ENCODE data around the gene CD48. TPM values are rescaled to one million over a fixed set of nuclear protein-coding genes. Genes with fewer than 3 reads are reported as not detected.

CD48 gene
- total and polyA plus RNA-seq, 2 experiments from 2014 or later = not detected

- Histone ChIP-seq H3K9me3 (ENCODE audit: low read depth) (no peaks in the 10 kb centered on the region), H3K4me3 (no peak overlapping the region), H3K27ac (no peak overlapping the region), H3K9ac (no peak overlapping the region), H3K4me2 (ENCODE audit: unreplicated experiment) (no peak overlapping the region), H4K20me1 (ENCODE audit: insufficient read depth) (no peaks in the 10 kb centered on the region), H3K79me2 (ENCODE audit: insufficient read depth) (no peaks in the 10 kb centered on the region), H3K36me3 (ENCODE audit: low read depth) (no peaks in the 10 kb centered on the region), H3K27me3 (replicated peaks; ENCODE audit: insufficient read depth) (no peaks in the 10 kb centered on the region), H3F3A (ENCODE audit: insufficient read depth) (no peaks in the 10 kb centered on the region), H3K4me1 (ENCODE audit: insufficient read depth) (no peaks in the 10 kb centered on the region), H2AFZ (no peak overlapping the region), H3K9me2 (ENCODE audit: insufficient read depth) (no peaks in the 10 kb centered on the region)
- TF ChIP-seq EZH2phosphoT487 (IDR thresholded peaks at IDR 0.05; ENCODE audit: insufficient read depth, low read depth) = no peak
- no peak for TF ChIP-seq EZH2 (IDR thresholded peaks at IDR 0.05; ENCODE audit: insufficient read depth, poor library complexity, severe bottlenecking)
- WGBS, 2 experiments (ENCODE audit: low coverage in 1 of 2, low lambda C conversion rate in 2 of 2, missing lambda C conversion rate in 2 of 2) = 14 to 31% methylated on average over 2 of the region's 2 CpGs
- in situ Hi-C loops (cut with MboI) = no loop called here
- no peak for DNase-seq
Observed at GRCh38 chr1:160756849-160757201, 45.2 kb upstream of the CD48 start.

DNA sequence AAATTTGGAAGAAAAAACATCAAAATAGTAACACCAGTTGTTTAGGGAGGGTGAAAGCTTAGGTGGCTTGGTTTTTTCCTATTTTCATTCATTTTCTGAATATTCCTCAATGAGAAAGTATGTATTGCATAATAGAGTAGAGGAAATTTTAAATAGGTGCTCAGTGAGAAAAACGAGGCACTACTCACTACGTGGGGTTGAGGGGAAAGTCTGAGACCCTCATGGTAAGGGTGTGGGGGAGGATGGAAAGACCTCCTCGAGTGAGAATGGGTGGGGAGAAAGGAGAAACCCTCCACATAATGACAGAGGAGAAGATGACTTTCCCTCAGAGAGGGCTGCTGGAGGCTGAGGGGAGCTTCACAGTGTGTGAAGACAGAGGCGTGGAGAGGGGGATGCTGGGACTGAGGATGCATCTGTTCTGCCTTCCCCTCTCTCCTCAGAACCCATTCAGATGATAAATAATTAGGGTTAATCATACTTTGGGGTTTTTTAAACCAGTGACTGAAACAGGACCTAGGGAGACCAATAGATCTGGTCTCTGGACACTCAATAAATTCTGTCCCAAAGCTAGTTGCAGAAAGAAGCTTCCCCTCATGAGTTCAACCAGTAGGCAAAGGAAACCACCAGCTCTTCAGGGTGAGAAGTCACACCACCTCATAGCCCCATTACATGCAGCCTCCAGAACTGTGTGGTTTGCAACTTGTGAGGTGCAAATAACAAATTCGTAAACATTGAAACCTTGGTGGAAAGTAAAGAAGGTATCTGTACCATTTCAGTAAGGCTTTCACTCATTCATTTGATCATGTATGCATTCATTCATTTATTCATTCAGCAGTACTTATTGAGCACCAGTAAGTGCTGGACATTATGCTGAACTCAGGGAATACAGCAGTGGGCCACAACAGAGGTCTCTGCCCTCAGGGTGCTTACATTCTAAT is 44.6 kb upstream of the CD48 start:
- H3K27me3 ChIP-seq (replicated peaks; ENCODE audit: insufficient read depth) = no peaks in the 10 kb centered on the region
- H3K36me3 ChIP-seq (ENCODE audit: low read depth) = no peaks in the 10 kb centered on the region
- no peak for DNase-seq

DNA sequence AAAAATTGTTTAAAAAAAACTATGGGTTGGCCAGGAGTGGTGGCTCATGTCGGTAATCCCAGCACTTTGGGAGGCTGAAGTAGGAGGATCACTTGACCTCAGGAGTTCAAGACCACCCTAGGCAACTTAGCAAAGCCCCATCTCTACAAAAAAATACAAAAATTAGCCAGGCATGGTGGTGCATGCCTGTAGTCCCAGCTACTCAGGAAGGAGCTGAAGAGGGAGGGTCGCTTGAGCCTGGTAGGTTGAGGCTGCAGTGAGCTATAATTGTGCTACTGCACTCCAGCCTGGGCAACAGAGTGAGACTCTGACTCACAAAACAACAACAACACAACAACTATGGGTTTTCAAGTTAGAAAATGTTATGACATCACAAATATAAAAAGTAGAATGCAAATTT is 43.8 kb upstream of the CD48 start:
- Histone ChIP-seq H3K9ac (no peak overlapping the region), H3K4me3 (no peak overlapping the region), H2AFZ (no peak overlapping the region), H3K9me2 (ENCODE audit: insufficient read depth) (no peaks in the 10 kb centered on the region), H3K9me3 (ENCODE audit: low read depth) (no peaks in the 10 kb centered on the region), H3K4me2 (ENCODE audit: unreplicated experiment) (no peak overlapping the region), H3F3A (ENCODE audit: insufficient read depth) (no peaks in the 10 kb centered on the region), H3K27me3 (replicated peaks; ENCODE audit: insufficient read depth) (no peaks in the 10 kb centered on the region), H4K20me1 (ENCODE audit: insufficient read depth) (no peaks in the 10 kb centered on the region), H3K27ac (no peak overlapping the region), H3K36me3 (ENCODE audit: low read depth) (no peaks in the 10 kb centered on the region), H3K79me2 (ENCODE audit: insufficient read depth) (no peaks in the 10 kb centered on the region), H3K4me1 (ENCODE audit: insufficient read depth) (no peaks in the 10 kb centered on the region)
- 20 to 55% methylated on average over 2 of the region's 2 CpGs for WGBS, 2 experiments (ENCODE audit: low coverage in 1 of 2, low lambda C conversion rate in 2 of 2, missing lambda C conversion rate in 2 of 2)
- DNase-seq = no peak
- in situ Hi-C loops (cut with MboI) = no loop called here
- TF ChIP-seq EZH2phosphoT487 (IDR thresholded peaks at IDR 0.05; ENCODE audit: insufficient read depth, low read depth) = no peak
- TF ChIP-seq EZH2 (IDR thresholded peaks at IDR 0.05; ENCODE audit: insufficient read depth, poor library complexity, severe bottlenecking) = no peak

More for the DNA sequence above, 44.6 kb upstream of the CD48 start:
- Histone ChIP-seq H3K9ac (no peak overlapping the region), H4K20me1 (ENCODE audit: insufficient read depth) (no peaks in the 10 kb centered on the region), H3K4me1 (ENCODE audit: insufficient read depth) (no peaks in the 10 kb centered on the region), H3K9me2 (ENCODE audit: insufficient read depth) (no peaks in the 10 kb centered on the region), H3K9me3 (ENCODE audit: low read depth) (no peaks in the 10 kb centered on the region), H3K4me2 (ENCODE audit: unreplicated experiment) (no peak overlapping the region), H3K27ac (no peak overlapping the region), H3F3A (ENCODE audit: insufficient read depth) (no peaks in the 10 kb centered on the region), H2AFZ (no peak overlapping the region), H3K79me2 (ENCODE audit: insufficient read depth) (no peaks in the 10 kb centered on the region), H3K4me3 (no peak overlapping the region)
- 8 to 18% methylated on average over 5 of the region's 5 CpGs for WGBS, 2 experiments (ENCODE audit: low coverage in 1 of 2, low lambda C conversion rate in 2 of 2, missing lambda C conversion rate in 2 of 2)
- in situ Hi-C loops (cut with MboI) = no loop called here
- TF ChIP-seq EZH2phosphoT487 (IDR thresholded peaks at IDR 0.05; ENCODE audit: insufficient read depth, low read depth) (no peak), EZH2 (IDR thresholded peaks at IDR 0.05; ENCODE audit: insufficient read depth, poor library complexity, severe bottlenecking) (no peak)

- Histone ChIP-seq H3K27ac (no peak overlapping the region), H3K4me3 (no peak overlapping the region), H3K9me2 (ENCODE audit: insufficient read depth) (no peaks in the 10 kb centered on the region), H3K9ac (no peak overlapping the region), H4K20me1 (ENCODE audit: insufficient read depth) (no peaks in the 10 kb centered on the region), H3F3A (ENCODE audit: insufficient read depth) (no peaks in the 10 kb centered on the region), H3K79me2 (ENCODE audit: insufficient read depth) (no peaks in the 10 kb centered on the region), H3K4me2 (ENCODE audit: unreplicated experiment) (no peak overlapping the region), H3K27me3 (replicated peaks; ENCODE audit: insufficient read depth) (no peaks in the 10 kb centered on the region), H2AFZ (no peak overlapping the region), H3K4me1 (ENCODE audit: insufficient read depth) (no peaks in the 10 kb centered on the region), H3K9me3 (ENCODE audit: low read depth) (no peaks in the 10 kb centered on the region), H3K36me3 (ENCODE audit: low read depth) (no peaks in the 10 kb centered on the region)
- in situ Hi-C loops (cut with MboI) = no loop called here
- TF ChIP-seq EZH2phosphoT487 (IDR thresholded peaks at IDR 0.05; ENCODE audit: insufficient read depth, low read depth) = no peak
- no peak for TF ChIP-seq EZH2 (IDR thresholded peaks at IDR 0.05; ENCODE audit: insufficient read depth, poor library complexity, severe bottlenecking)
- DNase-seq = no peak
Observed at GRCh38 chr1:160753594-160753993, 42.0 kb upstream of the CD48 start.
